MM.1S (cell line): ENCODE measurements around the gene SIPA1L2.
A peak's percentile ranks its signal among the peaks of the same experiment; 100 is the strongest.

Experiments used
- DNase-seq: peaks from one replicate; pipeline ENCODE4 v3.0.0-alpha.2; 2015
- H2AFZ ChIP-seq: fragments of 300-600 bp; sonication (generic); 2 replicates; pipeline ENCODE4 v1.6.0; 2016; ENCODE audit warnings: antibody characterized with exemption, low read length
- H3F3A ChIP-seq: fragments of 300-600 bp; sonication (generic); 2 replicates; pipeline ENCODE4 v1.6.1; 2016; ENCODE audit warnings: mild to moderate bottlenecking, antibody characterized with exemption, low read length, moderate library complexity, mixed read lengths; ENCODE audit not compliant: insufficient read depth
- H3K27ac ChIP-seq: fragments of 300-600 bp; sonication (generic); 2 replicates; pipeline ENCODE4 v1.5.1; 2016; ENCODE audit warnings: mild to moderate bottlenecking, low read length
- H3K27me3 ChIP-seq: fragments of 300-600 bp; sonication (generic); replicated peaks from 2 replicates; pipeline ENCODE4 v1.6.0; 2016; ENCODE audit warnings: low read length; ENCODE audit not compliant: insufficient read depth
- H3K36me3 ChIP-seq: fragments of 300-600 bp; sonication (generic); replicated peaks from 2 replicates; pipeline ENCODE4 v1.6.1; 2016; ENCODE audit warnings: mild to moderate bottlenecking, low read length, mixed read lengths; ENCODE audit not compliant: insufficient read depth
- H3K4me1 ChIP-seq: fragments of 300-600 bp; sonication (generic); 2 replicates; pipeline ENCODE4 v1.6.1; 2016; ENCODE audit warnings: low read length, mixed read lengths
- H3K4me2 ChIP-seq: fragments of 300-600 bp; sonication (generic); 2 replicates; pipeline ENCODE4 v1.6.0; 2016; ENCODE audit warnings: low read depth, low read length
- H3K4me3 ChIP-seq: fragments of 300-600 bp; sonication (generic); 2 replicates; pipeline ENCODE4 v1.5.1; 2016; ENCODE audit warnings: low read length, mixed read lengths
- H3K79me2 ChIP-seq: fragments of 300-600 bp; sonication (generic); 2 replicates; pipeline ENCODE4 v1.6.1; 2016; ENCODE audit warnings: mixed run types, low read length, mixed read lengths
- H3K9ac ChIP-seq: fragments of 300-600 bp; sonication (generic); 2 replicates; pipeline ENCODE4 v1.6.1; 2016; ENCODE audit warnings: low read length, mixed read lengths
- H3K9me2 ChIP-seq: fragments of 300-600 bp; sonication (generic); replicated peaks from 2 replicates; pipeline ENCODE4 v1.6.1; 2016; ENCODE audit warnings: mild to moderate bottlenecking, low read length, mixed read lengths; ENCODE audit not compliant: insufficient read depth
- H3K9me3 ChIP-seq: fragments of 300-600 bp; sonication (generic); replicated peaks from 2 replicates; pipeline ENCODE4 v1.6.1; 2016; ENCODE audit warnings: mild to moderate bottlenecking, low read length, mixed read lengths; ENCODE audit not compliant: insufficient read depth
- H4K20me1 ChIP-seq: fragments of 300-600 bp; sonication (generic); 2 replicates; pipeline ENCODE4 v1.6.1; 2016; ENCODE audit warnings: mild to moderate bottlenecking, low read length, moderate library complexity, mixed read lengths; ENCODE audit not compliant: insufficient read depth
- EZH2 ChIP-seq: fragments of 300-600 bp; sonication (generic); optimal IDR thresholded peaks from 2 replicates; pipeline ENCODE3; 2017; ENCODE audit warnings: low read depth, mild to moderate bottlenecking, antibody characterized with exemption, low read length, mixed read lengths
- EZH2phosphoT487 ChIP-seq: fragments of 300-600 bp; sonication (generic); IDR thresholded peaks from 2 replicates; pipeline ENCODE4 v1.6.1; 2018; ENCODE audit warnings: antibody characterized with exemption, low read length
- TF ChIP-seq, protein P1 (sequence below): fragments of 300-600 bp; sonication (generic); IDR thresholded peaks from 2 replicates; pipeline ENCODE4 v1.5.1; 2016; ENCODE audit warnings: antibody characterized with exemption, low read length, mixed read lengths

SIPA1L2 gene

DNA sequence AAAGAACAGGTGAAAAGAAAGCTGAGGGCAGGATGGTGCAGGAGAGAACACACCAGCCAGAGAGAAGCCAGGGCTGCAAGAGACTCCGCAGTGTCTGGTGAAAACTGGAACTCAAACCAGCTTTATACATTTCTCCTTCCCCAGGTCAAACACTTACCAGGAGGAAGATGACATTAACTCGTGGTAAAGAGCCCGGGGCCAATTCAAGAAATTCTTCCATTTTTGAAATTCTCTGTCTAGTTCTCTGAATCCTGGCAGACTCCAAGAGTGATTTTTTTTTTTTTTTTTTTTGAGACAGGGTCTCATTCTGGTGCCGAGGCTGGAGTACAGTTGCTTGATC lies 25.8 kb upstream of the SIPA1L2 start:
- DNase-seq, result no peak
- H4K20me1 ChIP-seq, result no peaks in the 10 kb centered on the region
- H3K4me3 ChIP-seq, result no peak overlapping the region
- H3K27me3 ChIP-seq, result peaks cover 31% of the 10 kb centered on the region
- no peaks in the 10 kb centered on the region for H3K36me3 ChIP-seq
- H3K79me2 ChIP-seq, result no peaks in the 10 kb centered on the region
- peaks cover 13% of the 10 kb centered on the region for H3F3A ChIP-seq
- peak overlapping the region; percentile 42; the same call in 1 of the 2 replicates for H3K4me2 ChIP-seq
- no peak for TF ChIP-seq EZH2
- H2AFZ ChIP-seq, result no peak overlapping the region
- no peak overlapping the region for H3K9ac ChIP-seq
- no peaks in the 10 kb centered on the region for H3K9me2 ChIP-seq
- H3K27ac ChIP-seq, result peak overlapping the region; percentile 11; the same call in 1 of the 2 replicates
- peaks cover 19% of the 10 kb centered on the region for H3K4me1 ChIP-seq
- H3K9me3 ChIP-seq, result no peaks in the 10 kb centered on the region

DNA sequence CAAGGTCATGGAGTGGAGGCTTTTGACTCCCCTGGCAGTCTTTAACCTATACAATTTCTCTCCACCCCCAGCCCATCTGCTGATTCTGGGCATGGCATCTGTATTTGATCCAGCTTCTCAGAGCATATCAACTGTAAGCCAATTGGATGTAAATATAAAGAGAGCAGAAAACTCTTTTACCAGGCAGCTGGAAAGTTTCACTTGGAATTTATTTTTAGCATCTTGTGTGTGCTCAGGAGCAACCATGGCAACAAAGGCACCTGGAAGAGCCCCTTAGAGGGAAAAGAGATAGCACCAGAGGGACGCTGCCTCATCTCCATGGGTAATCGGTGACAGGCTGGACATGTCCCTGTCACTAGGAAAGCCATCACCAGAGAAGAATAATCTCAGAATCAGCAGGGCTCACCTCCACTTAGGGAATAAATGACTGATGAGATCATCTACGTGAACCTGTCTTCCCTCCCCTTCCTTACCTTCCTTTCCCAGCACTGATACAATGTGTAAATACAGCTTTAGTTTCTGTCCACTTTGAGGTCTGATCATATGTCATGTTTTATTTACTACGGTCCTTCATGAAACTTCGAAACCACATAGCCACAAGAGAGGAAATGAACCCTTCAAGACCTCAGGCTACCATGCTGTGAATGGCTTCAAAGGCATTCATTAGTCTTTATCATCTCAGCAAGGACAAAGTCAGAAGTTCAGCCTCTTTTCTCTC lies 25.3 kb upstream of the SIPA1L2 start:
- Histone ChIP-seq H3F3A (peaks cover 13% of the 10 kb centered on the region), H3K9me3 (no peaks in the 10 kb centered on the region), H3K27me3 (peaks cover 31% of the 10 kb centered on the region), H3K4me1 (peaks cover 19% of the 10 kb centered on the region), H3K4me2 (peak overlapping the region; percentile 46), H2AFZ (no peak overlapping the region), H3K9ac (no peak overlapping the region), H3K79me2 (no peaks in the 10 kb centered on the region), H3K36me3 (no peaks in the 10 kb centered on the region), H3K9me2 (no peaks in the 10 kb centered on the region), H4K20me1 (no peaks in the 10 kb centered on the region), H3K4me3 (no peak overlapping the region), H3K27ac (peak overlapping the region; percentile 11; the same call in 1 of the 2 replicates)
- DNase-seq, result peak; percentile 96
- TF ChIP-seq EZH2 (no peak), EZH2phosphoT487 (no peak)
- TF ChIP-seq, protein P1, sequence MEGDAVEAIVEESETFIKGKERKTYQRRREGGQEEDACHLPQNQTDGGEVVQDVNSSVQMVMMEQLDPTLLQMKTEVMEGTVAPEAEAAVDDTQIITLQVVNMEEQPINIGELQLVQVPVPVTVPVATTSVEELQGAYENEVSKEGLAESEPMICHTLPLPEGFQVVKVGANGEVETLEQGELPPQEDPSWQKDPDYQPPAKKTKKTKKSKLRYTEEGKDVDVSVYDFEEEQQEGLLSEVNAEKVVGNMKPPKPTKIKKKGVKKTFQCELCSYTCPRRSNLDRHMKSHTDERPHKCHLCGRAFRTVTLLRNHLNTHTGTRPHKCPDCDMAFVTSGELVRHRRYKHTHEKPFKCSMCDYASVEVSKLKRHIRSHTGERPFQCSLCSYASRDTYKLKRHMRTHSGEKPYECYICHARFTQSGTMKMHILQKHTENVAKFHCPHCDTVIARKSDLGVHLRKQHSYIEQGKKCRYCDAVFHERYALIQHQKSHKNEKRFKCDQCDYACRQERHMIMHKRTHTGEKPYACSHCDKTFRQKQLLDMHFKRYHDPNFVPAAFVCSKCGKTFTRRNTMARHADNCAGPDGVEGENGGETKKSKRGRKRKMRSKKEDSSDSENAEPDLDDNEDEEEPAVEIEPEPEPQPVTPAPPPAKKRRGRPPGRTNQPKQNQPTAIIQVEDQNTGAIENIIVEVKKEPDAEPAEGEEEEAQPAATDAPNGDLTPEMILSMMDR, result no peak

DNA sequence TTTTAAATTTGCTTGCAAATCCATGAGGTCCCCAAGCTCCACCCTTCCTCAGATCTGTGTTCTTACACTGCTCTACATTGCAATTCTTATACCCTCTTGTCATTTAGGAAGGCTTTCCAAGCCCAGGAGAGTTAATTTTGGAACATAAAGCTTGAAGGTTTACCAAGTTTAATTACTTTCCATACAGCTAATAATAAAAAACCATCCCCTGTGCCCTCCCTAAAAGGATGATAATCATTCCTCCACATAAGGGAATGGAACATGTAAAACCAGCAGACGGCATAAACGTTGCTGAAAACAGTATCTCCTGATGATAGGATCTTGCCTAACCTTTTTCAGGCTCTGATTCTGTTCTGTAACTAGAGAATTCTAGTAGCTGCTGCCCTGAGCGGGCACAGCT lies 23.9 kb upstream of the SIPA1L2 start:
- H4K20me1 ChIP-seq, result no peaks in the 10 kb centered on the region
- no peak for DNase-seq
- no peak overlapping the region for H2AFZ ChIP-seq
- no peaks in the 10 kb centered on the region for H3K9me3 ChIP-seq
- no peak overlapping the region for H3K4me3 ChIP-seq
- H3K36me3 ChIP-seq, result no peaks in the 10 kb centered on the region
- H3K79me2 ChIP-seq, result no peaks in the 10 kb centered on the region
- peaks cover 19% of the 10 kb centered on the region for H3K4me1 ChIP-seq
- H3K9ac ChIP-seq, result no peak overlapping the region
- peaks cover 31% of the 10 kb centered on the region for H3K27me3 ChIP-seq
- TF ChIP-seq, protein P1, result no peak
- no peak for TF ChIP-seq EZH2
- TF ChIP-seq EZH2phosphoT487, result no peak
- peaks cover 13% of the 10 kb centered on the region for H3F3A ChIP-seq
- no peaks in the 10 kb centered on the region for H3K9me2 ChIP-seq
- H3K4me2 ChIP-seq, result no peak overlapping the region
- H3K27ac ChIP-seq, result no peak overlapping the region

DNA sequence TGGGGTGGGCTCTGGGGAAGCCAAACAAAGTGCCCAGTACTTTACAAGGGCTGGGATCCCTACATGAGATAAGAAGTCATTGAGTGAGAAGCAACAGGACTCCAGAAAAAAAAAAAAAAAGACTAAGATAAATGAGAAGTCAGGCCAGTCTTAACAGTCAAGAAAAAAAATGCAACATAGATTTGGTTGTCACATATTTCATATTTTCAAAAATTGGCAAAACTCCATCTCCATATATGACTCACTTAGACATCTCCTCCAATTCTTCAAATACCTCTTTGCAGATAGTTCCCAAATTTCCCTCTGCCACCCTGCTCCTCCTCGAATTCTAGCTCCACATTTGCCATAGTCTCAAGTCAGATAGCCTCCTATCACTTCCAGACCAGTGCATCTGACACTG lies 20.9 kb upstream of the SIPA1L2 start:
- Histone ChIP-seq H3K4me1 (peaks cover 14% of the 10 kb centered on the region), H3K4me2 (no peak overlapping the region), H3K79me2 (no peaks in the 10 kb centered on the region), H3K9me2 (no peaks in the 10 kb centered on the region), H3K27me3 (peaks cover 17% of the 10 kb centered on the region), H3K36me3 (no peaks in the 10 kb centered on the region), H3K9ac (no peak overlapping the region), H3K4me3 (no peak overlapping the region), H3K9me3 (no peaks in the 10 kb centered on the region), H2AFZ (no peak overlapping the region), H3K27ac (no peak overlapping the region), H3F3A (peaks cover 12% of the 10 kb centered on the region), H4K20me1 (no peaks in the 10 kb centered on the region)
- no peak for DNase-seq
- TF ChIP-seq, protein P1, result no peak
- no peak for TF ChIP-seq EZH2phosphoT487
